Nucleus accumbens (tissue), 56 donors: ENCODE results near the gene ARSD.

Experiments used
- DNase-seq, 56 donors: peaks; one replicate each; lab custom pipeline; 2025; lab: John Stamatoyannopoulos, UW

ARSD gene

DNA sequence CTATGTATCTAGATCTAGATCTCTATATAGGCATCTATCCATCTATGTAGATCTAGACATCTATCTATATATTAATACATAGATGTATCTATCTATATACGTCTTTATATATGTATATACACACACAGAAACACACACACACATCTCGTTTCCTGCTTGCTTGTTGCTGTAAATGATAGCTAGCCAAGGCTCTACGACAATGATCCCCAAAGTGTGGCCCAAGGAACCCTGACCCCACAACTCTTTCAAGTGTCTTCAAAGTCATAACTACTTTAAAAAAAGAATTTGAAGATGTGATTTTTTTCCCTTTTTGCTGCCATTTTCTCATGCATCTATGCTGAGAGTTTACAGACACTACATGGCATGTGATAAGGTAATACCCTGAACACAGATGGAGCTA, 71.6 kb downstream of the ARSD start:
- no peak for DNase-seq

- DNase-seq, result no peak
Measured at GRCh38 chrX:2855761-2856160, 73.4 kb downstream of the ARSD start.

DNA sequence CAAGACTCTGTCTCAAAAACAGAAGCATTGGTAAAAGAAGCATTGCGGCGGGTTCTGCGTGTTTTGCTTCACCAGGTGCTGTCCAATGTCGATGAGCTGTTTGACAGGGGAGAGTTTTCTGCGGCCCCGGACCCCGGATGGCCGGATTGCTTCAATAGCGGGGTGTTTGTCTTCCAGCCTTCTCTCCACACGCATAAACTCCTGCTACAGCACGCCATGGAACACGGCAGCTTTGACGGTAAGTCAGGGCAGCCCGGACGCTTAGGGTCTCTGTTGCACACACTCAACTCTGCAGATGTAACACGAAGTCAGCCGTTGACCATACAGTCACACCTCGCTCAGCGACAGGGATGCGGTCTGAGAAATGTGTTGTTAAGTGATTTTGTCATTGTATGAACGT, 74.2 kb downstream of the ARSD start:
- DNase-seq, result no peak
